ENCODE data around the gene EPB41L1.

Gene EPB41L1

DNA sequence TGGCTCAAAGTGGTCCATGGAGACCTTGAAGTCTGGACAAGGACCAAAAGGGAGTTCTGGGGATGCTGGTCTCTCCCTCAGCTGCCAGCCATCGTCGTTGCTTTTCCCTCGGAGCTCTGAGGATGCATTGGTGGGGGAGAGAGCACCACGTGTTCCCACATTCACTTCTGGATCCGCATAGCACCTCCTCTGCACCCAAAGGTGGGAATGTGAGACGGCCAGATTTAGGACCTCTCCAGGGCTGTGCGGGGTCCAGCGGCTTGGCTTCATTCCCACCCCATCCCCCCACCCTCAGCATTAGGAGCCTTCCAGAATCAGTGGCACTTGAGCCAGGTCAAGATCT is 1.1 kb downstream of the EPB41L1 start:
- DNase-seq (ENCODE audit: low read depth) = no peak

DNA sequence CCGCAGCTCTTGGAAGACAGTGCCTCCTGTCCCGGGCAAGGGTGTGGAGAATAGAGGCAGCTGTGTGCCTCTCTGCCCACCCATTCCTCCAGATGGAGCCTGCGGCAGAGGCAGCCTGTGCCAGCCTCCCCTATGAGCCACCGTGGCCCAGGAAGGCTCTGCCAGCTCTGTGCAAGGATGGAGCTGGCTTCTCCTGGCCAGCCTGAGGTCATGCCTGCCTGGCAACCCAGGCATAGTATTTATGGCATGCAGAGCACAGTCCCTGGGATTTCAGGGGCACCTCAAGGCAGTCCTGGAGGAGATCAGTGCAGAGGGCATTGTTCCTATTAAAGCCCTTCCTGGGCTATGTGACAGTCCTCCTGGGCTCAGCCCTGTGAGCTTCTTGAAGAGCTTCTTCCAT is 1.5 kb downstream of the EPB41L1 start:
- DNase-seq (ENCODE audit: low read depth) = no peak

DNA sequence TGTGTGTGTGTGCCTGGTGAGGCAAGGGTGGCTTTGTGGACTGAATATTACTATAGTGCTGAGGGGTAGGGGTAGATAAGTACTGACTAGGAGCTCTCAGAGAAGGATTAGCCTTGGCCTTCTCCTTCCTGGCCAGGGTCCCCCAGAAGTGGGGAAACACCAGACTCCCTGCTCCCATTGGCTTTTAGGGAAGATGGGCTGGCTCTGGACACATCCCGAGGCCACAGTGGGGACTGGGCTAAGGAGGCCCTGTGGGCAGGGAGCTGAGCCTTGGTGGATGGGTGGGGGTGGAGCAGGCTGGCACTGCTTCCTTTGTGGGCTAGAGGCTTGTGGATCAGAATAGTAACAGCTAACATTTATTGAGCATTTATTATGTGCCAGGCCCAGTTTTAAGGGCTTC is 3.1 kb downstream of the EPB41L1 start:
- no peak for DNase-seq (ENCODE audit: low read depth)

DNA sequence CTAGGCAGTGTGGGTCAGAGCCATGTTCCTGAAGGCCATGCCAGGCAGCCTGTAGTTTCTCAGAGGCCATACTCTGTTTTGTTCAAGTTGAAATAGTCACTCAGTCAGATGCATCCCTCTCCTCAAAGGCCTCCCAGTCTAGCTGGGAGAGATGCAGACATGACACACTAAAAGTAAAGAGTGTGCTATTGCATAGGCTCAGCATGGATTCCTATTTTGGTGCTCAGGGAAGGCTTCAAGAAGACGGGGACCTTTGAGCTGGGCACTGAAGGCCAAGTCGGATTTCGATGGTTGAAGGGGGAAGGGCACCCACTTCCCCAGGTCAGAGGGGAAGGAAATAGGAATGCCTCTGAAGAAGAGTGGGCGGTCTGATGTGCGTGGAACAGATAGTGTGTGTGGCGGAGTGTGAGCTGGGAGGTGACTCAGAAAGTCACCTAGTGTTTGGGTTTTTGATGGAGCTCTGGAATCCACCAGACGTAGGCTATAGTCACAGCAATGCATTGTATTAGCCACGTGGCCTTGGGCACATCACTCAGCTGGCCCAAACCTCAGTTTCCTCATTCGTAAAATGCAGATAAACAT is 3.7 kb downstream of the EPB41L1 start:
- no peak for DNase-seq (ENCODE audit: low read depth)

DNA sequence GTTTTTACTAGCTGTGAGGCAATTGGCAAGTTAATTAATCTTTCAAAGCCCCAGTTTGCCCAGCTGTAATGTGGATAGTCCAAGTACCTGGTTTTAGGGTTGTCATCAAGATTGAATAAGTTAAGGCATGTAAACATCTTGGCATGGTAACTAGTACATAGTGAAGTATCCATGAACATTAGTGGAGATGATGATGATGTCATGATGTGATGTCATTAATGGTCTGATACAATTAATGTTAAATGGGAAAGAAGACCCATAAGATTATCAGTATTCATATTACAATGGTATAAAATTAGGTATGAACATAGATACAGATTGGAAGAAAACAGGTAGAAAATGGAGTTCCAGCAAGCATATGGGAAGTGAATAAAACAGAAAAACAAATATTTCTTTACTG is 5.3 kb downstream of the EPB41L1 start:
- no peak for DNase-seq (ENCODE audit: low read depth)

DNA sequence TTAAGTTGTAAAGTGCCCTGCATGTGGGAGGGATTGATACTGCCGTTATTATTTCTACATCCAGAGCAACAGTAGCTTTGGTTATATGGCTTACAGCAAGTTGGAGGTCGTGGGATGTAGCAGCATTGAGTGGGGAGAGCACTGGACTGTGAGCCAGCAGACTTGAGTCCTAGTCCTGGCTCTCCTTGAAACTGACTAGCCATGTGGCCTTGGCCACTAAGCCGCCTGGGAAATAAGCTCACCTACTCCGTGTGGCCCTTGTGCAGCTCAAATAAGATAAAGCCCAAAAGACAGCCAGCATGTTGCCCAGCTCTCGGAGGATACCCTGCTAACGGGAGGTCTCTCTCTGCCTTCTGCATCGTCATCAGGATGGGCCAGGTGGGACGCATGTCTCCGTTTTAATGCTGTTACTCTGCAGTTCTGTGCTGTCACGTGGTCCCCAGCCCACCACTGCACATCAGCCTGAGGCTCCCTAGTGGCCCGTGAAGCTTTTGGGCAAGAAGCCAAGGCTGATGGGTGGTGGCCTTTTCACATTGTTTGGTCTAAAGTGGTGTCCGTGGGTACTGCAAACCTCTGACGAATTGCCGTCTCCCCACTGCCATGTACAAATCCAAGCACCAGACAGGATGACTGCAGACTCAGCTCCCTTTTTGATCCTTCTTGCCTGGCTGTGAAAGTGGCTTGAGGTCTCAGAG is 7.9 kb downstream of the EPB41L1 start:
- DNase-seq (ENCODE audit: low read depth) = no peak

DNA sequence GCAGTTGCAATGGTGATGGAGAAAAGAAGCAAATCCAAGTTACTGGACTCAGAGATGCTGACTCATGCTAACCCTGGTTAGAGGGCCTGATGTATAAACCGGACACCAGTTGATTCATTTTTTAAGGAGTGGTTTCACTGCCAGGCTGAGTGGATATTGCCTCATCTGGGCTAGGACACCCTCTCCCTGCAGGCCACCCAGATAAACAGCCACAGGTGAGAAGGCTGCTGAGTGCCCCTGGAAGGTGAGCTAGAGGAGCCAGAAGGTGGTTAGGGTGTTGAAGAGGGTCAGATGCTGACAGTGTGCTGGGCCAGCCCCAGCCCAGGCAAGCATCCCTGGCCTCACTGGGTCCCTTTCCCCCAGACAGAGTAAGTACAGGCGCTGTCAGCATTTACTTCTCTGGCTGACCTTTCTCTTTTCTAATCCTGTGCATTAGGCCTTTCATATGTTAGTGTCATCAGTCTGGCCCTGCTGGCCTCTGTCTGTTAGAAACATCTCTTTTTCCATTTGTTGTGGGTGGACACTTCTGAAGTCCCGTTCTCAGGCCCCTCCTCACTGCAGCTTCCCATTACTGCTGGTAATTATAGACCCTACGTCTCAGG is 13.5 kb downstream of the EPB41L1 start:
- no peak for DNase-seq (ENCODE audit: low read depth)

DNA sequence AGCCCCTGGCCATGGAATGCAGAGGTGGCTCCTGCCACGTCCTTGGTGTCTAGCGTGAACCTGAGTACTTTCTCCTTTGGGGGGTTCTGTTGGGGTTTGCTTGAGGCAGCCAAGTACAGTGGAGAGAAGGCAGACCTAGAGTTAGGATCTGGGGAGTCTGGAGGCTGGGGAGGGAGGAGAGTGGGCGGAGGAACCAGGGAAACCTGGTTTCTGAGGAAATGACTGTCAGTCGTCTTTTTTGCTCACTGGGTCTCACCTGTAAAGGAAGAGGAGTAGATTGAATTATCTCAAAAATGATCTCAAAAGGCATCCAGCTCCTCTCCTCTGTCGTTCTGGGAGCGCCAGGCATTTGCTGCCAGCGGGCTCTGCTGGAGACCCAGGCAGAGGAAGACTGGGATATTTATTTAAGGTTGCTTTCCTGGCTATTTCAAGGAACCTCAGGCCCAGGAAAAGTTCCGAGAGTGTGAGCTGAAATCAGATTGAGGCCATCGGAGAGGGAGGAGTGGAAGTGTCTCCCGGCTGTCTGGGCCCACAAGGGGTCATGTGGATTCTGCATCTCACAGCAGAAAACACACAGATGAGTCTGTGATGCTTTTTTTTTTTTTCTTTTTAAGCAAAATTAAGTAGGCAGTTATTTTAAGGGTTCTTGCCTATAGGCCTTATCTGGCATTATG is 16.1 kb downstream of the EPB41L1 start:
- DNase-seq (ENCODE audit: low read depth) = no peak

DNA sequence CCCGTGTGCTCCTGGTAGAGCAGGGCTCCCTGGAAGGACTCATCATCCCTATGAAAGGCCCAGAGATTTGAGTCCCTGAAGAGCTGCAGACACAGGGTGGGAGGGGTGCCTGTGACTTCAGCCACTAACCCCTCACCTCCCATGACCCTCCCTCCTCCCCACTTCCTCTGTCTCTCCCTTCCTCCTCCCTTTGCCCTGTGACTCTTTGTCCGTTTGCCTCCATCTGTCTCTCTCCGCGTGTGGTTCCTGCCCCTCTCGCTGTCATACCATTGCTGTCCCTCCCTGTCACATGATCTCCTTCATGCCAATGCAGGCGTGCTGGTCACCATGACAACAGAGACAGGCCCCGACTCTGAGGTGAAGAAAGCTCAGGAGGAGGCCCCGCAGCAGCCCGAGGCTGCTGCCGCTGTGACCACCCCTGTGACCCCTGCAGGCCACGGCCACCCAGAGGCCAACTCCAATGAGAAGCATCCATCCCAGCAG is 19.0 kb downstream of the EPB41L1 start:
- DNase-seq (ENCODE audit: low read depth) = no peak

DNA sequence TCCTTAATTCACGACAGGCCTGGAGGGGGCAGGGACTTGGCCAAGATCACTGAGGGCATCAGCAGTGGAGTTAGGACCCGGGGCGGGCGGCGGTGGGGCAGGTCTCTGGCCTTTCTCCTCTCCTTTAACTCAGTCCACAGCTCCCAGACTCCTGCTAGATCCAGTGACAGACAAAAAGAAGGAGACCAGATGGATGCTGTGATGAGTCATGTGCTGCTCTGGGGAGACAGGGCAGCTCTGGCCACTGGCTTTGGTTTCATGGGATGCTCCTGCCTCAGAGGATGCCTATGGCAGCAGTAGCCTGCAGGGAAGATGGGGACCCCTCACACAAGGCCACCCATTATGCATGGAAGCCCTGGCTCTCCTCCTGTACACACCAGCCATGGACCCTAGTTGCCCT is 20.5 kb downstream of the EPB41L1 start:
- no peak for DNase-seq (ENCODE audit: low read depth)

DNA sequence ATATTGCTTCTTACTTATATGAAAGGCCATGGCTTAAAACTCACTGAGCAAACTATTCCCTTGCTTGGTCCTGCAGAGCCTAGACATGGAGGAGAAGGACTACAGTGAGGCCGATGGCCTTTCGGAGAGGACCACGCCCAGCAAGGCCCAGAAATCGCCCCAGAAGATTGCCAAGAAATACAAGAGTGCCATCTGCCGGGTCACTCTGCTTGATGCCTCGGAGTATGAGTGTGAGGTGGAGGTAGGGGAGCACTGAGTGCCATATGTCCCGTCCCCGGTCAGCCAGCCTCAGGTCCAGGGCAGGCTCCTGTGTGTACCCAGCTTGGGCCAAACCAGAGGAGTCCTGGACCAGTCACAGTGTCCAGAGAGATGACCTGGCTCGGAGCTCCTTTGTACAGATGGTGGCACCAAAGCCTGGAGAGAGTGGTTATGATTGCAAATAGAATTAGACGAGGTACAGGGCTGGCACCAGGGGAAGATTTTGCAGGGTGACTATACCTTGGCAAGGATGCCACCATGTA is 21.0 kb downstream of the EPB41L1 start:
- DNase-seq (ENCODE audit: low read depth) = no peak

DNA sequence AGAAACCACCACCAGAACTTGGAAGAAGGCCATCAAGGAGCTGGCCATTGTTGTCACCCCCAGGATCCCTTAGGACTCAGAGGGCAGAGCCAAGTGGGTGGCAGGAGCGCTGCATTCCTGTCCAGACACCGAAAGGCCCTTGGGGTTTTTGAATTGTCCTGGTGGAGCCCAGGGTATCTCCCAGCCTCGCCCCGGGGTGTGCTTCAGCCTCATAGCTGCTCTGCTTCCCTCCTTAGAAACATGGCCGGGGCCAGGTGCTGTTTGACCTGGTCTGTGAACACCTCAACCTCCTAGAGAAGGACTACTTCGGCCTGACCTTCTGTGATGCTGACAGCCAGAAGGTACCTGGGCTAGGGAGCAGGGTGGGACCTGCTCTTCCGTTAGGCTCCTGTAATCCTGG is 23.2 kb downstream of the EPB41L1 start:
- no peak for DNase-seq (ENCODE audit: low read depth)

DNA sequence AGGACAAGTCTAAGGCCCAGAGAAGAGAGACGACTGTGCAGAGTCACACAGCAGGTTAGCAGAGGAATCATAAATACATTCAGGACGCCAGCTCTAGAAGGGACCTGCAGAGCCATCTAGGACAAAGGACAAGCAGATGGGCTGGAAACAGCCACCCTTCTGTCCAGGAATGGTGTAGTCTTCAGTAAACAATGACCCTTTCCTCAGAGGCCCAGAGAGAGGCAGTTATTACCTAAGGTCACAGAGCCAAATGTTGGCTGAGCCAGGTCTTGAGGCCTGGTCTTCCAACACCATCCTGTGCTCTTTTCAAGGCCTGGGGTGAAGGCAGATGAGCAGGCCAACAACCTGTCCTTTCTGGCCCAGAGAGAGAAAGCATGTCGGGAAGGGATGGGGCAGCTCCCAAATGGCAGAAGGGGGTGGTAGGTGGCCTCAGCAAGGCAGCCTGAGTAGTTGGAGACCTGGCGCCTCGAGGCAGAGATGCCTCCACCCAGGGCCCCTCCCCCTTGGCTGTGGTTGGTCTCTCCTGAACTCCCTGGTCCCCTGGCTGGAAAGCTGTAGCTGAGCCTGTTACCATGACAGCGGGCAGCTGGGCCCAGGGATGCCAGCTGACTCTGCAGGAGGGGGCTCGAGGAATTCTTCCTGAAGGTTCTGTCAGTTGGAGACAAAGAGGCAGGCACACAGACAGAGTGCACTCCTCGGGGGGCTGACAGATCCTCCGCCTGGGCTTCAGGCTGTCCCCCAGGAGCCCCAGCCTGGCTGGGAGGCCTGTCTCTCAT is 24.8 kb downstream of the EPB41L1 start:
- DNase-seq (ENCODE audit: low read depth) = no peak

DNA sequence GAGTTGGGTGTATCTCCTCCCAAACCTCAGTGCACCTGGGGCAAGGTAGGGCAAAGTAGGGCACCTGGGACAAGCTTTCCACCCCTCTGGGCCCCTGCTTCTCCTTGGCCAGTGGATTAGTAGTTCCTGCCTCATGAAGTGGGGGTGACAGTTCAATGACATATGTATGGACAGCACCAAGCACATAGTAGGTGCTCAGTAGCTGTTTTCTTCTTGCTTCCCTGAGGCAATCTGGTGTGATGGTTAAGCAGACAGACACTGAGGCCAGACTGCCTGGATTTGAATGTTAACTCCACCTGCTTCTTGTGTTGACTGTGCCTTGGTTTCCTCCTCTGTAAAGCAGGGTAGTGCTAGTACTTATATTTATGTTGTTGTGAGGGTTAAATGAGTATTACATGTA is 25.8 kb downstream of the EPB41L1 start:
- DNase-seq (ENCODE audit: low read depth) = no peak

DNA sequence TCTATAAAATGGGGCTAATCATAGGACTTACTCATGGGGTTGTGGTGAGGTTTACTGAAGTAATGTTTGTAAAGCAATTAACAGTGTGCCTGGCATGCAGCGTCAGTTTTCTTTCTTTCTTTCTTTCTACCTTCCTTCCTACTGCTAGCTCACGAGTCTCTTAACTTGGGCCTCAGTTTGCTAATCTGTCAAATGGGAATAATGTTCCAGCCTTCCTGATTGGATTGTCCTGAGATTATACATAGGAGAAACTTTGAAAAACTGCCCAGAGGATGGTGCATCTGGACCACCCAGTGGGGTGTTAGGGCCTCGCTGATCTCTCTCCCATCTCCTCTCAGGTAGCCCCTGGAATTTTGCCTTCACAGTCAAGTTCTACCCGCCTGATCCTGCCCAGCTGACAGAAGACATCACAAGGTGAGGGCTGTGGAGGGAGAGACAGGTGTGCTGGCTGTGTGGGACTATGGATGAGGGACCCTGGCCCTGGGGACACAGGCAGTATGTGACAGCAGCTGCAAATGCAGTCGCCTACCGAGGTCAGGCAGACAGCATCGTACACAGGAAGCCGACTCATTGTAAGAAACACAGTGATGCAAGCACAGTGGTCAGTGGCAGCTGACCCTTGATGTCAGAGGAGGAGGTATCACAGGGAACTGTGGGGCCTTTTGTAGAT is 27.5 kb downstream of the EPB41L1 start:
- no peak for DNase-seq (ENCODE audit: low read depth)

DNA sequence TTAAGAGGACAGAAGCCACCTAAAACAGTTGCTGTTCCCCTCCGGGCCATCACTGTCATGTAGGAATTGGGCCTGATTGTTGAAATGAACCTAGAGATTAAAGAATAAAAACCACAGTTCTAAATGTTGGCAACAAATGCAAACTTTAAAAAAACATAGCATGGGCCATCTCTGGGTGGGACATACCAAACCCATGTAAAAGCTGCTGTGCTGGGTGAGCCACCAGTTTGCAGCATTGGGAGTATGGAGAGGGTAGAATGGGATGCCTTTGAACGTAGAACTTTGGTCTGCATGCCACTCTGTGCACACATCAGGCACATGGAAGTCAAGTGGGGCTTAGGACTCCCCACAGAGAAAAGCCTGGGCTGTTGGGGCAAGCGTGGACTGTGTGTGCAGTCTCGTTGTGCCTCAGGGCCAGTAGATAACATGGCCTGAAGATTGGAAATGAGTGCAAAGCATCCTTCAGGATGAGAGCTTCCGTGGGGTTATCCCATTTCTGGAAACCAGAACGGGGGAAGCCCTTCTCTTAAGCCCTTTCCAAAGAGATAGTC is 28.1 kb downstream of the EPB41L1 start:
- DNase-seq (ENCODE audit: low read depth) = no peak

DNA sequence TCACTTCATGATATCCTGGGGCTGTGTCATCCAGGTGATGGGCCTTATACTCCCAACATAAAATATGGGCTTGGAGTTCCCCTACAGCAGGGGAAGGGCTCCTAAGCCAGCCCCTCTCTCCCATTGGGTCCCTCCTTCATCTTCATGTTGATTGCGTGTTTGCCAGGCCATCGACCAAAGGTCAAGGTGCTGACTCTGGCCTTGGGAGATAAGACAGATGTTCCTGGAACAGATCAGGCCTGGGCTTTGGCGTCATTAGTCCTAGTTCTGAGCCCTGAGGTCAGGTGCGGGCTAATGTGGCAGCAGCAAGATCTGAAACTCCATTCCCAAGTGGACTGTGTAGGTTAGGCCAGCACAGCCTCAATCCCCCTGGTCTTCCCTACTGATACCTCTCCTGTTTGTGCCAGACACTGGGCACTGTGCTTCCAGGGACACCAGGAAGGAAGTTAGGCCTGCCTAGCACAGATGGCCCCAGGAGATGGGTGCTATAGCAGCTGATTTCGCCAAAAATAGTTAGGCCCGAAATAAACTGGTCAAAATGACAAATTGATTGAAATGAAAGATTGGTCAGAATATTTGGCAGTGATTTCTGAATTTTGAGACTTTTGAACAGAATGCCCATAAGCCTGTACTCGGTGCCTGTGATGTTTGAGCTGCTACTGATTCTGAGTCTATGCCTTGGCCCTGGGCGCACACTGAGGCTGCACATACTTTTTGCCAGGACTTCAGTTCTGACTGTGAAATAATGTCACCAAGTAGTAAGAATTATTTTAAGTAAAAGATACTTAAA is 28.8 kb downstream of the EPB41L1 start:
- no peak for DNase-seq (ENCODE audit: low read depth)

DNA sequence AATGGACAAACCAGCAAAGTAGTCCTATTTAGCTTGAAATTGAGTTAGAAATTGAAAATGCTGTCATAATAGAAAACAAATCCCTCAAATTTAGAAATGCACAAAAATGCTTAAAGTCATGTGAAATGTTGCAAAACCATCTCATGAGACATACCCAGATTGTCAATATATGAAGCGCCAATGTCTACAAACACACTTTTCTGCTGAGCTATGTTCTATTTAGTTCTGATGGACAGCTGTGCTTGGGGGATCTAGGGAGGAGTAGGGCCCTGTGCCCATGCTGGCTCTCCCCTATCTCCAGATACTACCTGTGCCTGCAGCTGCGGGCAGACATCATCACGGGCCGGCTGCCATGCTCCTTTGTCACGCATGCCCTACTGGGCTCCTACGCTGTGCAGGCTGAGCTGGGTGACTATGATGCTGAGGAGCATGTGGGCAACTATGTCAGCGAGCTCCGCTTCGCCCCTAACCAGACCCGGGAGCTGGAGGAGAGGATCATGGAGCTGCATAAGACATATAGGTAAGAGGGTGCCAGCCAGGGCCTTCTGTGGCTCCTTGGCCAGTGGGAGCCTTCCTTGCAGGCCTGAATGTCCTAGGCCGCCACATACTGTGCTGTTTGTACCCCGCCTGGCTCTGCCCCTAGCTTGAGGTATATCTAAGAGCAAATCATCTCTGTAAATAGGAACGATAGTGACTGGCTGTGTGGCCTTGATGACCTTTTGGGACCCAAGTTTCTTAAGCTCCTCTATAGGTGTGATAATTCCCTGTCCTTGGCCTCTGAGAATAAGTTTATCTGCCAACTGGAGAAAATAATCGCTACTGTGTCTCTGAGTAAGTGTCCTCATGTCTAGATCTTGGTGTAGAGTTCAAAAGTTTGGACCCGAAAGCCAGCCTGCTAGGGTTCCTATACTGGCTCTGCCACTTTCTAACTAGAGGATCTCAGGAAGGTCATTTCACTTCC is 30.6 kb downstream of the EPB41L1 start:
- no peak for DNase-seq (ENCODE audit: low read depth)

DNA sequence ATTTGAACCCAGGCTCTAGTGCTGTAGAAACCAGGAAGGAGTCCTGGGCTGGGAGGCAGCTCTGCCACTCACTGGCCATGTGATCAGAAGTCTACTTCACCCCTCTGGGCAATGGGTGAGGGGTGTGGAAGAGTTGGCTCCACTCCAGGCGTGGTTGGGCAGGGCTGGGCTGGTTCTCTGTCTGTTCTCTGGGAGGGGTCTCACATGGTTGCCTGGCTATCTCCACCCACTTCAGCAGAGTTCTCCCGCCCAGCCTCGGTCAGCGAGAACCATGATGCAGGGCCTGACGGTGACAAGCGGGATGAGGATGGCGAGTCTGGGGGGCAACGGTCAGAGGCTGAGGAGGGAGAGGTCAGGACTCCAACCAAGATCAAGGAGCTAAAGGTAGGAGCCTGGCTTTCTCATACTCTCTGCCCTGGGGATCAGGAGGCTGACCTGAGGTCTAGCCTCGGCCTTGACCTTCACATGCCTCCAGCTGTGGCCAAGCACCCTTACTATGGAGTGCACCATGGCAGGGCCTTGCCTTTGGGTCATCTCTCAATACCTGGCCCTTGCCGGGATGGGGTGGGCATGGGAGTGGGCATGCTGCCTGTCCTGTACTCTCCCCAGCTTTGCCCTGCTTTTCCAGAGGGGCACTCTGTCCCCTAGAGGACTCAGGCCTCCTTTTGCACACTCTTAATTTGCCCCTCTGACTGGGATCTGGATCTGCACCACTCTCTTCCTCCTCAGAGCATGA is 39.6 kb downstream of the EPB41L1 start:
- DNase-seq (ENCODE audit: low read depth) = no peak
